Nephron (organoid): Measurements from ENCODE around the gene STAT5A.
"Not testable (repeated sequence)": the region's sequence is repeated elsewhere in the genome, so short reads cannot be mapped to it uniquely, and the experiment has no call there.

ENCODE experiments used
- H3K27ac Mint-ChIP-seq, 3 experiments: 2 replicates each; pipeline ENCODE4 v1.8.0; 2020; ENCODE audit warnings: mixed read lengths in 3 of 3, mild to moderate bottlenecking in 2 of 3, moderate library complexity in 1 of 3
- H3K27me3 Mint-ChIP-seq: 2 replicates; pipeline ENCODE4 v1.8.0; 2021; ENCODE audit warnings: low read depth, mild to moderate bottlenecking, moderate library complexity, mixed read lengths
- H3K36me3 Mint-ChIP-seq: 2 replicates; pipeline ENCODE4 v1.8.0; 2020; ENCODE audit warnings: low read depth, mixed read lengths
- H3K4me1 Mint-ChIP-seq: 2 replicates; pipeline ENCODE4 v1.8.0; 2020; ENCODE audit warnings: mixed read lengths
- H3K4me3 Mint-ChIP-seq, 3 experiments: 2 replicates each; pipeline ENCODE4 v1.8.0; 2020; ENCODE audit warnings: mild to moderate bottlenecking in 3 of 3, mixed read lengths in 3 of 3, moderate library complexity in 2 of 3
- H3K9me3 Mint-ChIP-seq: 2 replicates; pipeline ENCODE4 v1.8.0; 2020; ENCODE audit warnings: mixed read lengths
- CTCF ChIP-seq, 3 experiments: fragments of 200-600 bp; sonication (generic); IDR thresholded peaks; one replicate each; pipeline ENCODE4 v1.5.0; 2021; ENCODE audit warnings: antibody characterized with exemption in 3 of 3; ENCODE audit not compliant: unreplicated experiment in 3 of 3

The STAT5A gene

GRCh38 chr17:42354956-42355843 lies 66.9 kb downstream of the STAT5A start:
- Mint-ChIP-seq H3K27me3 (no peaks in the 10 kb centered on the region), H3K9me3 (no peaks in the 10 kb centered on the region), H3K4me3 (no peak overlapping the region), H3K36me3 (peaks cover 4% of the 10 kb centered on the region), H3K4me1 (peaks cover 5% of the 10 kb centered on the region), H3K27ac (no peak overlapping the region)
- no peak for TF ChIP-seq CTCF (IDR thresholded peaks at IDR 0.05; ENCODE audit: unreplicated experiment in 3 of 3)

- no peak overlapping the region for H3K4me3 Mint-ChIP-seq
- no peak overlapping the region for H3K27ac Mint-ChIP-seq
- no peak for TF ChIP-seq CTCF (IDR thresholded peaks at IDR 0.05; ENCODE audit: unreplicated experiment in 3 of 3)
- H3K36me3 Mint-ChIP-seq: peaks cover 4% of the 10 kb centered on the region
- no peaks in the 10 kb centered on the region for H3K27me3 Mint-ChIP-seq
- H3K4me1 Mint-ChIP-seq: peaks cover 12% of the 10 kb centered on the region
- H3K9me3 Mint-ChIP-seq: no peaks in the 10 kb centered on the region
Measured at GRCh38 chr17:42358434-42358833, 70.1 kb downstream of the STAT5A start.

DNA sequence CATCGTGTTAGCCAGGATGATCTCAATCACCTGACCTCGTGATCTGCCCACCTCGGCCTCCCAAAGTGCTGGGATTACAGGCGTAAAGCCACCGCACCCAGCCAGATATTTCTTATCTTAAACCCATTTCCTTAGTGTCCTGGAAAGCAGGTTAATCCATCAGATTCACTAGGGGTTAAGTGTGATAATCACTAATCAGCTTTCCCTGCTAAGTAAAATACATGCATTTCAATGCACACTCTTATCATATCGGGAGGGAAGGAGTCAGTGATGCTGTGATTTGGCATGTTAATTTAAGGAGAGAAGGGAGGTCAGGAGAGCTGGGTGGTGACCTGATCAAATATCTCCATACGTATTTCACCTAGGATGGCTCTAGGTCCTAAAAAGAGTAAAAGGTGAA lies 70.8 kb downstream of the STAT5A start:
- no peak overlapping the region for H3K4me3 Mint-ChIP-seq
- H3K9me3 Mint-ChIP-seq: no peaks in the 10 kb centered on the region
- H3K4me1 Mint-ChIP-seq: peaks cover 13% of the 10 kb centered on the region
- H3K27ac Mint-ChIP-seq: no peak overlapping the region
- peaks cover 4% of the 10 kb centered on the region for H3K36me3 Mint-ChIP-seq
- TF ChIP-seq CTCF (IDR thresholded peaks at IDR 0.05; ENCODE audit: unreplicated experiment in 3 of 3): no peak
- no peaks in the 10 kb centered on the region for H3K27me3 Mint-ChIP-seq

DNA sequence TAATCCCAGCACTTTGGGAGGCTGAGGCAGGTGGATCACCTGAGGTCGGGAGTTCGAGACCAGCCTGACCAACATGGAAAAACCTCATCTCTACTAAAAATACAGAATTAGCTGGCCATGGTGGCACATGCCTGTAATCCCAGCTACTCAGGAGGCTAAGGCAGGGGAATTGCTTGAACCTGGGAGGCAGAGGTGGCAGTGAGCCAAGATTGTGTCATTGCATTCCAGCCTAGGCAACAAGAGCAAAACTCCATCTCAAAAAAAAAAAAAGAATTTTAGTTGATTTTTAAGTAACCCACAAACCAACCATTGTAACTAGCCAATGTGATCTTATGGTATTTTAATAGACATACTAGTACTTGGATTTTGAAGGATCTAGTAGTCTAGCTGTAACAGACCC lies 72.1 kb downstream of the STAT5A start:
- not testable (repeated sequence) for H3K27ac Mint-ChIP-seq, H3K36me3 Mint-ChIP-seq, H3K4me3 Mint-ChIP-seq, H3K27me3 Mint-ChIP-seq, H3K9me3 Mint-ChIP-seq
- peaks cover 19% of the 10 kb centered on the region for H3K4me1 Mint-ChIP-seq
